ENCODE data around the gene CHST7. TPM values are rescaled to one million over a fixed set of nuclear protein-coding genes. Genes with fewer than 3 reads are reported as not detected.

Gene CHST7
- total RNA-seq, 2 donors from 2014 or later, result 8.8 to 28.9 TPM

DNA sequence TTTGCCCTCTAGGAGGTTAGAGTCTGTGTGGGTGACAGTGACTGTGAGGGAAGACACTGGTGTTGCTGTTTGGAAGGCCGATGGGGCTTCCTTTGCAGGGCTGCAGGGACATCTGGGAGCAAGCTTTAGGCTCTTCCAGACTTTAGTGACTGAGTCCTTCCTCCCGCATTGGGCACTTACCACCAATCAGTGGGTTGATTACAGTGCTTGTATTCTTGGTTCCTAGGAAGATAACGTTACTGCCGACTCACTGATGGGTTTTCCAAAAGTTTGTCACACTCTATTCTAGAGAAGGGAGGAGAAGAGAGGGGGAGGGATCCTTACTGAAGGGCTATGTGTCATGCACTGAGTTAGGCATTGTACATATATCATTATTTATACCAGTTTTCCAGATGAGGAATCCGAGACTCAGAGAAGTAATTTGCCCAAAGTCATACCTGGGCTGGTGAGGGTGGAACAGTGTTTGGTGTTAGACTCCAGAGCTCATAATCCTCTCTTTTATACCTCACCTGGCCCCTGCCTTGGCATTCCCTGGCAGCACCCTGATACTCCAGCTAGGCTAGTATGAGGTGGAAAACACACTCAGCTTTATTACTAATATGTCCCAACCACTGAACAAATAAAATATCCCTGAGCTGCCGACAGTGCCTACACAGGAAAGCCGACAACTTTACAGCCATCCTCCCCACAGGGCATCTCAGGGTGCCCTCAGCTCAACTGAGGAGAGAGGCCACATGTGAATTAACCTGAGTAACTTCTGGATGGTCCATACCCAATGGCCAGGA is 3.8 kb downstream of the CHST7 start:
- intact Hi-C loops (cut with DNase I), result no loop called here
- H3K4me3 ChIP-seq, result no peak overlapping the region
- H3K27me3 ChIP-seq (replicated peaks; ENCODE audit: insufficient read depth), result no peaks in the 10 kb centered on the region
- no peak overlapping the region for H3K27ac ChIP-seq
- TF ChIP-seq POLR2A (IDR thresholded peaks at IDR 0.05) (no peak), POLR2AphosphoS5 (IDR thresholded peaks at IDR 0.05) (no peak), CTCF (IDR thresholded peaks at IDR 0.05) (no peak)
- 70% methylated on average over 7 of the region's 7 CpGs for WGBS
- no peaks in the 10 kb centered on the region for H3K36me3 ChIP-seq
- no peak for DNase-seq (ENCODE audit: low spot score)
- H3K4me1 ChIP-seq (replicated peaks), result no peaks in the 10 kb centered on the region
- H3K9me3 ChIP-seq, result no peaks in the 10 kb centered on the region

DNA sequence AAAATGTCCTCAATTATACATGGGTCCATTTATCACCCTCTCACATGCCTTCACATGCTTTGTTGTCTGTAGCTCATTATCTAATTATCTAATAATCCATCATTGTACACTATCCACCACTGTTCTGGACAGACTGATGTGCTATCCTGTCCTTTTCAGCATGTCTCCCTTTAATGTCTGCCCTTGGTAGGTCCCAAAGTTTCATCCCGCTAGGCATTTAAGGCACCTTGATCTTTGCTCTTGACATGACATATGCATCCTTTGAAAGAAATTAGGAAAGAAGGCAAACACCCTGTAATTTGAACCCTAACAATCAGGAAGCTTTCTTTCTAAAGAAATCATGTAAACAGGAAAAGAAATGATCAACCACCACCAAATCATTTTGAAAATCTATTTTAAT is 5.7 kb downstream of the CHST7 start:
- no peaks in the 10 kb centered on the region for H3K27me3 ChIP-seq (replicated peaks; ENCODE audit: insufficient read depth)
- H3K36me3 ChIP-seq, result no peaks in the 10 kb centered on the region
- no peak for TF ChIP-seq POLR2AphosphoS5 (IDR thresholded peaks at IDR 0.05)
- no peak for TF ChIP-seq CTCF (IDR thresholded peaks at IDR 0.05)
- TF ChIP-seq POLR2A (IDR thresholded peaks at IDR 0.05), result no peak
- intact Hi-C loops (cut with DNase I), result no loop called here
- no peak overlapping the region for H3K4me3 ChIP-seq
- no peaks in the 10 kb centered on the region for H3K4me1 ChIP-seq (replicated peaks)
- 96% methylated on average over 1 of the region's 1 CpG for WGBS
- no peak for DNase-seq (ENCODE audit: low spot score)
- no peak overlapping the region for H3K27ac ChIP-seq
- H3K9me3 ChIP-seq, result no peaks in the 10 kb centered on the region

DNA sequence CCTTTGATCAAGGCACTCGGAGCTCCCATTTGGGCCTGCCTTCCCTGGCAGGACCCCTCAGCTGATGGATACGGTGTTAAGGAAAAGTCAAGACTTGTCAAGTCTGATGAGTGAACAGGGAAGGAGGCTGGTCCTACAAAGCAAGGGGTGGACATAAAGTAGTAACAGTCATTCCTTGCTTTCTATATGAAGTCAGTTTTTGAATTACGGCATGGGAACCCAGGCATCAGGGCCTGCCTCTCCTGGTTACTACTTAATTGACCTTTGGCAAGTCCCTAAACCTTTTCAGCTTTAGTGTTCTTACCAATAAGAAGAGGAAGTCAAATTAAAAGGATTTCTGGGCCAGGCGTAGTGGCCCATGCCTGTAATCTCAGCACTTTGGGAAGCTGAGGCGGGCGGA is 7.0 kb downstream of the CHST7 start:
- intact Hi-C loops (cut with DNase I), result no loop called here
- H3K4me3 ChIP-seq, result no peak overlapping the region
- no peak for DNase-seq (ENCODE audit: low spot score)
- no peaks in the 10 kb centered on the region for H3K4me1 ChIP-seq (replicated peaks)
- H3K27ac ChIP-seq, result no peak overlapping the region
- no peaks in the 10 kb centered on the region for H3K36me3 ChIP-seq
- H3K9me3 ChIP-seq, result no peaks in the 10 kb centered on the region
- WGBS, result 93% methylated on average over 6 of the region's 6 CpGs
- TF ChIP-seq CTCF (IDR thresholded peaks at IDR 0.05) (no peak), POLR2AphosphoS5 (IDR thresholded peaks at IDR 0.05) (no peak), POLR2A (IDR thresholded peaks at IDR 0.05) (no peak)
- H3K27me3 ChIP-seq (replicated peaks; ENCODE audit: insufficient read depth), result no peaks in the 10 kb centered on the region

DNA sequence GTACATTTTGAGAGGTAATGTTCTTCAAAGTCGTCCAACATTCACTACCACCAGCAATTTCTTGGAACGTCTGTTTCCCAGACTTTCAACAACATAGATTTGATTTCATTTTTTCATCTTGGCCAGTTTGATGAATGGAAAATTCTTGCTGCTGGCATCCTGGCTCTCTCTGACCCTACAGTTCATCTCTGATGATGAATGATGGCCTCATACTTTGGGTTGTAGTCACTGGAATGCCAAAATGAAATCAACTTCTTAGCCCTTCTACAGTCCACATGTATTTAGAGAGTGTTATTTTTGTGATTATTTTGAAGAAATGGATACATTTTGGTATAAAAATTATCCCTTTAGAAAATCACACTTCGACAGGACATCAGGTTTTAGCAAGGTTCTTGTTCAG is 8.8 kb downstream of the CHST7 start:
- intact Hi-C loops (cut with DNase I), result no loop called here
- H3K27ac ChIP-seq, result no peak overlapping the region
- WGBS, result 67% methylated on average over 3 of the region's 3 CpGs

More for the DNA sequence above, 8.8 kb downstream of the CHST7 start:
- no peak for TF ChIP-seq POLR2AphosphoS5 (IDR thresholded peaks at IDR 0.05)
- no peak for TF ChIP-seq POLR2A (IDR thresholded peaks at IDR 0.05)
- no peak for TF ChIP-seq CTCF (IDR thresholded peaks at IDR 0.05)
- DNase-seq (ENCODE audit: low spot score), result no peak
- no peaks in the 10 kb centered on the region for H3K36me3 ChIP-seq
- no peaks in the 10 kb centered on the region for H3K4me1 ChIP-seq (replicated peaks)
- no peaks in the 10 kb centered on the region for H3K9me3 ChIP-seq
- no peak overlapping the region for H3K4me3 ChIP-seq
- no peaks in the 10 kb centered on the region for H3K27me3 ChIP-seq (replicated peaks; ENCODE audit: insufficient read depth)

Data from prostate gland (tissue), 2 donors.